Loucy (cell line): Measurements from ENCODE around the gene JPH2.

ENCODE experiments used
- H2AFZ ChIP-seq: fragments of 200-600 bp; sonication (generic); 2 replicates; pipeline ENCODE4 v1.6.0; 2016; ENCODE audit warnings: antibody characterized with exemption, mild to moderate bottlenecking, low read length, moderate library complexity
- H3F3A ChIP-seq: fragments of 200-600 bp; 2 replicates; pipeline ENCODE4 v1.6.0; 2016; ENCODE audit warnings: antibody characterized with exemption, low read depth, mild to moderate bottlenecking
- H3K27me3 ChIP-seq: fragments of 200-600 bp; sonication (generic); 2 replicates; pipeline ENCODE4 v1.6.1; 2014; ENCODE audit warnings: low read length, mild to moderate bottlenecking; ENCODE audit not compliant: insufficient read depth, poor library complexity, severe bottlenecking
- H3K36me3 ChIP-seq: fragments of 200-600 bp; sonication (generic); 2 replicates; pipeline ENCODE4 v1.6.1; 2016; ENCODE audit warnings: low read length; ENCODE audit not compliant: insufficient read depth
- H3K4me1 ChIP-seq: fragments of 200-600 bp; sonication (generic); 2 replicates; pipeline ENCODE4 v1.5.1; 2014; ENCODE audit warnings: low read length, mild to moderate bottlenecking; ENCODE audit not compliant: insufficient read depth, poor library complexity, severe bottlenecking
- H3K4me2 ChIP-seq: fragments of 200-600 bp; sonication (generic); 2 replicates; pipeline ENCODE4 v1.6.0; 2014; ENCODE audit warnings: antibody characterized with exemption, low read length, low read depth, mild to moderate bottlenecking; ENCODE audit not compliant: poor library complexity, severe bottlenecking
- H3K4me3 ChIP-seq: fragments of 200-600 bp; sonication (generic); 2 replicates; pipeline ENCODE4 v1.5.1; 2014; ENCODE audit warnings: low read length, mild to moderate bottlenecking, mixed read lengths; ENCODE audit not compliant: poor library complexity, severe bottlenecking
- H3K79me2 ChIP-seq: fragments of 200-600 bp; sonication (generic); 2 replicates; pipeline ENCODE4 v1.6.1; 2014; ENCODE audit warnings: low read length; ENCODE audit not compliant: insufficient read depth
- H3K9ac ChIP-seq: fragments of 200-600 bp; sonication (generic); 2 replicates; pipeline ENCODE4 v1.6.0; 2014; ENCODE audit warnings: mild to moderate bottlenecking, low read depth, low read length, moderate library complexity; ENCODE audit not compliant: poor library complexity, severe bottlenecking
- H3K9me2 ChIP-seq: fragments of 200-600 bp; sonication (generic); replicated peaks from 2 replicates; pipeline ENCODE4 v1.6.1; 2016; ENCODE audit warnings: low read depth, low read length, mixed read lengths
- H3K9me3 ChIP-seq: fragments of 200-600 bp; sonication (generic); 2 replicates; pipeline ENCODE4 v1.6.1; 2014; ENCODE audit warnings: mild to moderate bottlenecking, antibody characterized with exemption, low read length, low read depth; ENCODE audit not compliant: insufficient read depth
- H4K20me1 ChIP-seq: fragments of 200-600 bp; sonication (generic); 2 replicates; pipeline ENCODE4 v1.6.0; 2014; ENCODE audit warnings: antibody characterized with exemption, low read length, mild to moderate bottlenecking; ENCODE audit not compliant: insufficient read depth, poor library complexity, severe bottlenecking
- EZH2phosphoT487 ChIP-seq: fragments of 200-600 bp; IDR thresholded peaks from 2 replicates; pipeline ENCODE4 v1.6.1; 2018; ENCODE audit warnings: antibody characterized with exemption, mild to moderate bottlenecking, moderate library complexity, borderline replicate concordance
- TF ChIP-seq, protein P1 (sequence below): fragments of 200-600 bp; sonication (generic); conservative IDR thresholded peaks from 2 replicates; pipeline ENCODE4 v1.5.1; 2014; ENCODE audit warnings: mild to moderate bottlenecking, antibody characterized with exemption, low read length

JPH2 gene

GRCh38 chr20:44146272-44146671 is 40.7 kb downstream of the JPH2 start:
- TF ChIP-seq EZH2phosphoT487: no peak
- TF ChIP-seq, protein P1, sequence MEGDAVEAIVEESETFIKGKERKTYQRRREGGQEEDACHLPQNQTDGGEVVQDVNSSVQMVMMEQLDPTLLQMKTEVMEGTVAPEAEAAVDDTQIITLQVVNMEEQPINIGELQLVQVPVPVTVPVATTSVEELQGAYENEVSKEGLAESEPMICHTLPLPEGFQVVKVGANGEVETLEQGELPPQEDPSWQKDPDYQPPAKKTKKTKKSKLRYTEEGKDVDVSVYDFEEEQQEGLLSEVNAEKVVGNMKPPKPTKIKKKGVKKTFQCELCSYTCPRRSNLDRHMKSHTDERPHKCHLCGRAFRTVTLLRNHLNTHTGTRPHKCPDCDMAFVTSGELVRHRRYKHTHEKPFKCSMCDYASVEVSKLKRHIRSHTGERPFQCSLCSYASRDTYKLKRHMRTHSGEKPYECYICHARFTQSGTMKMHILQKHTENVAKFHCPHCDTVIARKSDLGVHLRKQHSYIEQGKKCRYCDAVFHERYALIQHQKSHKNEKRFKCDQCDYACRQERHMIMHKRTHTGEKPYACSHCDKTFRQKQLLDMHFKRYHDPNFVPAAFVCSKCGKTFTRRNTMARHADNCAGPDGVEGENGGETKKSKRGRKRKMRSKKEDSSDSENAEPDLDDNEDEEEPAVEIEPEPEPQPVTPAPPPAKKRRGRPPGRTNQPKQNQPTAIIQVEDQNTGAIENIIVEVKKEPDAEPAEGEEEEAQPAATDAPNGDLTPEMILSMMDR: no peak
- H3K9ac ChIP-seq: no peak overlapping the region
- no peak overlapping the region for H3K4me2 ChIP-seq
- no peaks in the 10 kb centered on the region for H4K20me1 ChIP-seq
- H2AFZ ChIP-seq: no peak overlapping the region
- no peaks in the 10 kb centered on the region for H3K4me1 ChIP-seq
- no peaks in the 10 kb centered on the region for H3K9me2 ChIP-seq
- H3K79me2 ChIP-seq: no peaks in the 10 kb centered on the region
- H3K9me3 ChIP-seq: no peaks in the 10 kb centered on the region
- H3F3A ChIP-seq: no peaks in the 10 kb centered on the region
- H3K27me3 ChIP-seq: no peaks in the 10 kb centered on the region
- no peak overlapping the region for H3K4me3 ChIP-seq
- H3K36me3 ChIP-seq: no peaks in the 10 kb centered on the region

GRCh38 chr20:44145131-44145775 is 41.7 kb downstream of the JPH2 start:
- no peaks in the 10 kb centered on the region for H3K79me2 ChIP-seq
- no peaks in the 10 kb centered on the region for H3K9me3 ChIP-seq
- H3F3A ChIP-seq: no peaks in the 10 kb centered on the region
- no peaks in the 10 kb centered on the region for H3K27me3 ChIP-seq
- H4K20me1 ChIP-seq: no peaks in the 10 kb centered on the region
- H3K4me3 ChIP-seq: no peak overlapping the region
- H3K9me2 ChIP-seq: no peaks in the 10 kb centered on the region
- H3K4me2 ChIP-seq: no peak overlapping the region
- no peak overlapping the region for H2AFZ ChIP-seq
- no peaks in the 10 kb centered on the region for H3K4me1 ChIP-seq
- no peak overlapping the region for H3K9ac ChIP-seq
- TF ChIP-seq, protein P1: no peak
- TF ChIP-seq EZH2phosphoT487: no peak
- H3K36me3 ChIP-seq: no peaks in the 10 kb centered on the region

DNA sequence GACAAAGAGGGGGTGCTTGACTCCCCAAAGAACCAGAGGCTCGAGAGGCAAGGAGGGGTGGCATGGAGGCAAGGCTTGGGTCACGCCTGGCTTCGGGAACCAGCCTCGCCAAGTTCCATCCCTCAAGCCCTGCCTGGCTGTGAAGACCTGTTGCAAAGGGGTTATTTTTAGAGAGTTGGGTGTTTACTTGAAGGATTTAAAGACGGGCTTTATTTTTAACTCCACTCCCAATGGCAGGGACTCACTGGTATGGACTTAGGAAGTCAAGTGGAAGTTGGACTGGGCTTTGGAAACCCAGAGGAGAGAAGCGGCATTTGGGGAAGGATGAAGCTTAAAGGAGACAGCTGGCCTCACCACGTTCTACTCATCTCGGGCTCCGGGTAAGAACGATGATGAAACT is 43.1 kb downstream of the JPH2 start:
- H3K27me3 ChIP-seq: no peaks in the 10 kb centered on the region
- no peak overlapping the region for H3K4me3 ChIP-seq
- H3K79me2 ChIP-seq: no peaks in the 10 kb centered on the region
- H3K9me3 ChIP-seq: no peaks in the 10 kb centered on the region
- H3F3A ChIP-seq: no peaks in the 10 kb centered on the region
- H4K20me1 ChIP-seq: no peaks in the 10 kb centered on the region
- H3K4me1 ChIP-seq: no peaks in the 10 kb centered on the region
- H3K9ac ChIP-seq: no peak overlapping the region
- no peak overlapping the region for H3K4me2 ChIP-seq
- H3K36me3 ChIP-seq: no peaks in the 10 kb centered on the region
- no peaks in the 10 kb centered on the region for H3K9me2 ChIP-seq
- H2AFZ ChIP-seq: no peak overlapping the region
- TF ChIP-seq, protein P1: no peak
- no peak for TF ChIP-seq EZH2phosphoT487
